ENCODE data around the gene DOHH. TPM values are rescaled to one million over a fixed set of nuclear protein-coding genes. Genes with fewer than 3 reads are reported as not detected.

DOHH gene
- total RNA-seq, 1 experiment from 2014 or later: 19.1 TPM

- no peak for DNase-seq (ENCODE audit: low read depth)
- in situ Hi-C loops (cut with HindIII; ENCODE audit: low pct_unique_long_range_greater_than_20kb, low sequenced_read_pairs): no loop called here
These were observed 8.2 kb downstream of the DOHH start for GRCh38 chr19:3492131-3492839.

DNA sequence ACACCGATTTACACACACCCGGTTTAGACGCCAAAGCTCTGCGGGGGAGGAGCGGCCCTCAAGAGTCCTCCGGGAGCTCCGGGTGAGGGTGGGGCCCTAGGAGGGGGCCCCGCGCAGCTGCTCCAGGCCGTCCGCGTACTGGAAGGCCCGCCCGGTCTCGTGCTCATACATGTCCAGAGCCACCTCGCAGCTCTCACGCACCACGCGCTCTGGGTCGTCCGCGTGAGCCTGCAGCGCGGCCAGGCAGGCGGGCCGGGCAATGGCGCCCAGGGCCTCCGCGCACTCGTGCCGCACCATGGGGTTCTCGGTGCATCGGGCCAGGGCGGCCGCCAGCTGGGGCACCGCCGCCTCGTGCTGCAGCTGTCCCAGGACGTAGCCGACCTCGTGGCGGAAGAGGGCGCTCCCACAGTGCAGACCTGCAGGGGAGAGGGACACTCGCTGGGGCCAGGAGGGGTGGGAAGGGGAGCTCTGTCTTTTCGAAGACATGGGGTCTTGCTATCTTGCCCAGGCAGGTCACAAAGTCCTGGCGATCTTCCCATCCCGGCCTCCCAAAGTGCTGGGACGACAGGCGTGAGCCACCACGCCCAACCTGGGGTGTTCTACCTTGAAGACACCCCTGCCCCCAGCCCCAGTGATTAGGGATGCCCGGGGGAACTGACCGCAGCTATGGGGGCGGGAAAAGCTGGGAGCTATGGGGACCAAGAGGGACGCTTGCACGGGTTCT is 8.9 kb downstream of the DOHH start:
- no peak for DNase-seq (ENCODE audit: low read depth)
- in situ Hi-C loops (cut with HindIII; ENCODE audit: low pct_unique_long_range_greater_than_20kb, low sequenced_read_pairs): no loop called here

- no peak for DNase-seq (ENCODE audit: low read depth)
- in situ Hi-C loops (cut with HindIII; ENCODE audit: low pct_unique_long_range_greater_than_20kb, low sequenced_read_pairs): no loop called here
These were observed 17.2 kb downstream of the DOHH start, which contains the start of gene SMIM44 for GRCh38 chr19:3483226-3483628. Gene SMIM44, minus strand, starts transcription at chr19:3483441. Its CDS starts 38 bp downstream, at chr19:3483403.

- in situ Hi-C loops (cut with HindIII; ENCODE audit: low pct_unique_long_range_greater_than_20kb, low sequenced_read_pairs): no loop called here
- DNase-seq (ENCODE audit: low read depth): no peak
These were observed 17.8 kb downstream of the DOHH start for GRCh38 chr19:3482507-3483225.

GRCh38 chr19:3481241-3482090 is 19.0 kb downstream of the DOHH start:
- in situ Hi-C loops (cut with HindIII; ENCODE audit: low pct_unique_long_range_greater_than_20kb, low sequenced_read_pairs): no loop called here
- no peak for DNase-seq (ENCODE audit: low read depth)

DNA sequence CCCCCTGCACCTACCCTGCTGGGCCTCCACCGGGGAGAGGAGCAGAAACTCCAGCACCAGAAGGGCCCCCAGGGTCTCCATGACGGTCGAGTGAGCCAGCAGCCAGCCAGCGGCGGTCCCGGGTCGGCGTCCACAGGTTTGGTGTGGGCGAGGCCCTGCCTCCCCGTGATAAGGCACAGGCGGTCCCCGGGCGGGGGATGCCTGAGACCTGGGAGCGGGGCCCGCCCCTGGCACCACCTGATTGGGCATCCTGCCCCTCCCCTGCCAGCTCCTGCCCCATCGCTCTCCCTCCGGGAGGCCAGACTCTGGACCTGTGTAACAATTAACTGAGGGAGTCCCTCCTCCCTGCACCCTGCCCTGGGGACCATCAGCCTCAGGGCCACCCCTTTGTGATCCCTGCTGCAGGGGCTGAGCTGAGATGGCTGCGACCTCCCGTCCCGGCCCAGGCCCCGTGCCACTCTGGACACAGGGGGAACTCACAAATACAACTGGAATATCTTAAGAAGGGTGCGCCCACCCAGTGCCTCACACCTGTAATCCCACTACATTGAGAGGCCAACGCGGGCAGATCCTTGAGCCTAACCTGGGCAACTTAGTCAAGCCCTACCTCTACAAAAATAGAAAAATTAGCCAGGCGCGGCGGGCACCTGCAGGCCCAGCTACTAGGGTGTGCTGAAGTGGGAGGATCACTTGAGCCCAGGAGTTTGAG is 19.9 kb downstream of the DOHH start, which contains the start of gene SMIM24:
Gene SMIM24, minus strand, starts transcription at position 143 of the 709 bp plus-strand sequence. Its CDS starts 62 bp downstream, at position 81.
- no peak for DNase-seq (ENCODE audit: low read depth)
- in situ Hi-C loops (cut with HindIII; ENCODE audit: low pct_unique_long_range_greater_than_20kb, low sequenced_read_pairs): no loop called here

DNA sequence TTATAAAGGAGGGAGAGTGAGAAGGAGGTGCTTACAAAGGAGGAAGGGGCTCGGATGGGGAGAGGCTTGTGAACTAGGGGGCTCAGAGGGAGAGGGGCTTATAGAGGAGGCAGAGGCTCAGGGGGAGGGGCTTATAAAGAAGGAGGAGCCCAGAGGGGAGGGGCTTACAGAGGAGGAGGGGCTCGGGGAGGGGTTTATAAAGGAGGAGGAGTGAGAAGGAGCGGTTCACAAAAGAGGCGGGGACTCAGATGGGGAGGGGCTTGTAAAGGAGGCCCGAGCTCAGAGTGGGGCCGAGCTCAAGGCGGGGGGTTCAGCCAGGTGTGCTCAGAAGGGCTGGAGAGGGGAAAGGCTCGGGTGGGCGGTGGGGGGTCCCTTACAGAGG is 20.6 kb downstream of the DOHH start:
- DNase-seq (ENCODE audit: low read depth): no peak
- in situ Hi-C loops (cut with HindIII; ENCODE audit: low pct_unique_long_range_greater_than_20kb, low sequenced_read_pairs): no loop called here

DNA sequence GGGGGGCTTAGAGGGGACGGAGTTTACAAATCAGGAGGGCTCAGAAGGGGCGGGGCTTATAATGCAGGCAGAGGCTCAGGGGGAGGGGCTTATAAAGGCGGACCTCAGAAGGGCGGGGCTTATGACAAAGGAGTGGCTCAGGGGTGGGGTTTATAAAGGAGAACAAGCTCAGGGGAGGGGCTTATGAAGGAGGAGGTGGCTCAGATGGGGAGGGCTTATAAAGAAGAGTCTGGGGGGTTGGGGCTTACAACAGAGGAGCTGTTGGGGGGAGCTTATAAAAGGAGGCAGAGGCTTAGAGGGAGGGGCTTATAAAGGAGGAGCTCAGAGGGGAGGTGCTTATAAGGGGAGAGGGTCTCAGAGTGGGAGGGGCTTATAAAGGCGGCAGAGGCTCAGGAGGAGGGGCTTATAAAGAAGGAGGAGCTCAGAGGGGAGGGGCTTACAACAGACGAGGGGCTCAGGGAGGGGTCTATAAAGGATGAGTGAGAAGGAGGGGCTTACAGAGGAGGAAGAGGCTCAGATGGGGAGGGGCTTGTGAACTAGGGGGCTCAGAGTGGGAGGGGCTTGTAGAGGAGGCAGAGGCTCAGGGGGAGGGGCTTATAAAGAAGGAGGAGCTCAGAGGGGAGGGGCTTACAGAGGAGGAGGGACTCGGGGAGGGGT is 21.2 kb downstream of the DOHH start:
- in situ Hi-C loops (cut with HindIII; ENCODE audit: low pct_unique_long_range_greater_than_20kb, low sequenced_read_pairs): no loop called here
- no peak for DNase-seq (ENCODE audit: low read depth)

GRCh38 chr19:3478409-3479176 is 21.9 kb downstream of the DOHH start:
- in situ Hi-C loops (cut with HindIII; ENCODE audit: low pct_unique_long_range_greater_than_20kb, low sequenced_read_pairs): no loop called here

GRCh38 chr19:3477951-3478350 is 22.5 kb downstream of the DOHH start:
- in situ Hi-C loops (cut with HindIII; ENCODE audit: low pct_unique_long_range_greater_than_20kb, low sequenced_read_pairs): no loop called here
- DNase-seq (ENCODE audit: low read depth): no peak

More at GRCh38 chr19:3478409-3479176, 21.9 kb downstream of the DOHH start:
- no peak for DNase-seq (ENCODE audit: low read depth)

DNA sequence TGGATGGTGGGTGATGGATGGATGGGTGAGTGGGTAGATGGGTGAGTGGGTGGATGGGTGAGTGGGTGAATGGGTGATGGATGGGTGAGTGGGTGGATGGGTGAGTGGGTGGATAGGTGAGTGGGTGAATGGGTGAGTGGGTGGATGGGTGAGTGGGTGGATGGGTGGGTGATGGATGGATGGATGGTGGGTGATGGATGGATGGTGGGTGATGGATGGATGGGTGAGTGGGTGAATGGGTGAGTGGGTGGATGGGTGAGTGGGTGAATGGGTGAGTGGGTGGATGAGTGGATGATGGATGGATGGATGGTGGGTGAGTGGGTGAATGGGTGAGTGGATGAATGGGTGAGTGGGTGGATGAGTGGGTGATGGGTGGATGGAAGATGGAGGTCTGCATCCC is 23.0 kb downstream of the DOHH start:
- no peak for DNase-seq (ENCODE audit: low read depth)
- in situ Hi-C loops (cut with HindIII; ENCODE audit: low pct_unique_long_range_greater_than_20kb, low sequenced_read_pairs): no loop called here

DNA sequence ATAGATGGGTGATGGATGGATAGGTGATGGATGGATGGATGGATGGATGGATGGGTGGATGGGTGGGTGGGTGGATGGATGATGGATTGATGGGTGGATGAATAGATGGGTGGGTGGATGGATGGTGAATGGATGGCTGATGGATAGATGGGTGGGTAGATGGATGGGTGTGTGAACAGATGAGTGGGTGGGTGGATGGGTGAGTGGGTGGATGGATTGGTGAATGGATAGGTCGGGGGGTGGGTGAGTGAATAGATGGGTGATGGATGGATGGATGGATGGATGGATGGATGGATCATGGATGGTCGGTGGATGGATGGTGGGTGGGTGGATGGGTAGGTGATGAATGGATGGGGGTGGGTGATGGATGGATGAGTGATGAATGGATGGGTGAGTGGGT is 23.6 kb downstream of the DOHH start:
- in situ Hi-C loops (cut with HindIII; ENCODE audit: low pct_unique_long_range_greater_than_20kb, low sequenced_read_pairs): no loop called here
- no peak for DNase-seq (ENCODE audit: low read depth)

GRCh38 chr19:3475449-3475848 is 25.0 kb downstream of the DOHH start:
- no peak for DNase-seq (ENCODE audit: low read depth)
- in situ Hi-C loops (cut with HindIII; ENCODE audit: low pct_unique_long_range_greater_than_20kb, low sequenced_read_pairs): no loop called here

GRCh38 chr19:3474614-3475013 is 25.9 kb downstream of the DOHH start:
- in situ Hi-C loops (cut with HindIII; ENCODE audit: low pct_unique_long_range_greater_than_20kb, low sequenced_read_pairs): no loop called here
- no peak for DNase-seq (ENCODE audit: low read depth)

GRCh38 chr19:3474010-3474409 is 26.5 kb downstream of the DOHH start:
- DNase-seq (ENCODE audit: low read depth): no peak
- in situ Hi-C loops (cut with HindIII; ENCODE audit: low pct_unique_long_range_greater_than_20kb, low sequenced_read_pairs): no loop called here

GRCh38 chr19:3471954-3472655 is 28.4 kb downstream of the DOHH start:
- in situ Hi-C loops (cut with HindIII; ENCODE audit: low pct_unique_long_range_greater_than_20kb, low sequenced_read_pairs): no loop called here

More at GRCh38 chr19:3471954-3472655, 28.4 kb downstream of the DOHH start:
- no peak for DNase-seq (ENCODE audit: low read depth)

Data from Caki2 (cell line).